Panc1 (cell line): Measurements from ENCODE around the gene LRRK1. TPM values are rescaled to one million over a fixed set of nuclear protein-coding genes. Genes with fewer than 3 reads are reported as not detected.

Experiments
- ATAC-seq: fragments of 200-7000 bp; cut with Tn5 transposase; 2 replicates; pipeline ENCODE4 v1.9.1; 2020; ENCODE audit warnings: mild to moderate bottlenecking, moderate library complexity
- BruUV-seq: library from RNA; stranded (reverse); fragments of 400-500 nt; replicated peaks from 2 replicates; lab custom pipeline; 2021; lab: Mats Ljungman, UMichigan
- CTCF ChIA-PET: fragments of 300-600 bp; sonication (Branson Sonifier 250); formaldehyde crosslinking; loops from one replicate; lab custom pipeline; 2022; ENCODE audit warnings: antibody characterized with exemption; lab: Charles Lee
- POLR2A ChIA-PET: fragments of 300-600 bp; sonication (Branson Sonifier 250); formaldehyde crosslinking; loops from one replicate; lab custom pipeline; 2022; ENCODE audit warnings: antibody characterized with exemption; lab: Charles Lee
- DNase-seq: peaks from one replicate; pipeline ENCODE4 v3.0.0-alpha.2; 2010; ENCODE audit warnings: low read depth, low spot score
- H3K27ac ChIP-seq: 2 replicates; pipeline ENCODE4 v1.5.1; 2011; ENCODE audit warnings: mild to moderate bottlenecking, low read length, inconsistent platforms
- H3K27me3 ChIP-seq: fragments of 200-500 bp; sonication (Bioruptor generic); 2 replicates; pipeline ENCODE4 v1.6.0; 2014; ENCODE audit warnings: low read length, inconsistent platforms; ENCODE audit not compliant: control insufficient read depth, insufficient read depth
- H3K36me3 ChIP-seq: fragments of 200-500 bp; sonication (Bioruptor generic); 2 replicates; pipeline ENCODE4 v1.5.1; 2014; ENCODE audit warnings: inconsistent platforms, mild to moderate bottlenecking, low read length, moderate library complexity; ENCODE audit not compliant: control insufficient read depth, insufficient read depth
- H3K4me1 ChIP-seq: 2 replicates; pipeline ENCODE4 v1.5.1; 2011; ENCODE audit warnings: inconsistent platforms, mild to moderate bottlenecking, low read length, moderate library complexity; ENCODE audit not compliant: control insufficient read depth, insufficient read depth
- H3K4me3 ChIP-seq, 2 experiments: 2 replicates each; pipeline ENCODE4 v1.5.1; 2011 to 2012; ENCODE audit warnings: low read depth in 2 of 2, low read length in 2 of 2, mild to moderate bottlenecking in 2 of 2, inconsistent platforms in 1 of 2, moderate library complexity in 1 of 2
- H3K9me3 ChIP-seq: fragments of 200-500 bp; sonication (Bioruptor generic); 2 replicates; pipeline ENCODE4 v1.5.1; 2014; ENCODE audit warnings: low read depth, mild to moderate bottlenecking, inconsistent platforms, low read length, moderate library complexity; ENCODE audit not compliant: control insufficient read depth, insufficient read depth
- POLR2AphosphoS5 ChIP-seq: IDR thresholded peaks from 2 replicates; pipeline ENCODE4 v1.6.1; 2012; ENCODE audit warnings: mild to moderate bottlenecking, low read depth, low read length, moderate library complexity
- SIN3A ChIP-seq: IDR thresholded peaks from 2 replicates; pipeline ENCODE4 v1.6.1; 2012; ENCODE audit warnings: low read depth, mild to moderate bottlenecking, low read length, moderate library complexity, borderline replicate concordance; ENCODE audit not compliant: insufficient read depth
- TCF7L2 ChIP-seq: IDR thresholded peaks from 2 replicates; pipeline ENCODE4 v1.6.1; 2011; ENCODE audit warnings: mild to moderate bottlenecking, low read depth, low read length, inconsistent platforms
- in situ Hi-C: cut with HindIII; loops from 2 replicates; pipeline ENCODE4 v1.10.0; 2016; ENCODE audit warnings: low sequenced_read_pairs, low pct_unique_long_range_greater_than_20kb
- intact Hi-C: fragments of 100-400 bp; cut with micrococcal nuclease; formaldehyde crosslinking; loops from one replicate; pipeline ENCODE4 v1.10.0; 2022; ENCODE audit not compliant: unreplicated experiment
- total RNA-seq: library from RNA; stranded (reverse); gene quantifications from one replicate; pipeline ENCODE4 v1.2.1, GENCODE V29; 2021; ENCODE audit not compliant: unreplicated experiment
- TF ChIP-seq, protein P1 (sequence below), 2 experiments: IDR thresholded peaks; 2 replicates each; pipeline ENCODE4 v1.6.1; 2011 to 2012; ENCODE audit warnings: low read depth in 2 of 2, control low read depth in 1 of 2, low read length in 1 of 2, mild to moderate bottlenecking in 1 of 2, moderate library complexity in 1 of 2; ENCODE audit not compliant: insufficient read depth in 1 of 2
- TF ChIP-seq, protein P2 (sequence below): fragments of 450-650 bp; IDR thresholded peaks from 2 replicates; pipeline ENCODE4 v1.5.1; 2017; ENCODE audit warnings: mild to moderate bottlenecking

LRRK1 gene
- total RNA-seq, 1 experiment from 2014 or later: 88.0 TPM

DNA sequence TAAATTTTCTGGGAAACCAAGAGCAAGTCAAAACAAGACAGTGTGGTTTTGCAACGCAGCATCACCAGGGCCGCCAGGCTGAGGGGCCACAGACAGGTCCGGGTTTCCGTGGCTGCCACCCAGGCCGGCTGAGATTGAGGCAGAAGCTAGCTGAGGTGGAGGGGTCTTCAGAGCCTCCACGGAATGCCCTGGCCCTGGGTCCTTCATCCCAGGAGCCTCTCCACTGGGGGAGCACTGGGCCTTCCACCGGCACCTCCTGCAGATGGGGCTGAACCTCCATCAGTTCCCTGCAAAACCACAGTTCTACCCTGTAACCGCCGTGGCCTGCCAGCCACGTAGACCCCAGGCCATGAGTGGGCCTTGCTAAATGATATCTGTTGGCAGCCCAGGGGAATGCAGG lies 180.0 kb downstream of the LRRK1 start:
- intact Hi-C loops: no loop called here
- in situ Hi-C loops: no loop called here
- no peak for ATAC-seq
- no peaks in the 10 kb centered on the region for H3K4me1 ChIP-seq
- no peaks in the 10 kb centered on the region for H3K9me3 ChIP-seq
- CTCF ChIA-PET: no interaction called here
- POLR2A ChIA-PET: no interaction called here
- DNase-seq: no peak
- H3K27ac ChIP-seq: no peak overlapping the region
- no peaks in the 10 kb centered on the region for H3K36me3 ChIP-seq
- H3K27me3 ChIP-seq: no peaks in the 10 kb centered on the region
- BruUV-seq: no TSS peak
- TF ChIP-seq, protein P1, sequence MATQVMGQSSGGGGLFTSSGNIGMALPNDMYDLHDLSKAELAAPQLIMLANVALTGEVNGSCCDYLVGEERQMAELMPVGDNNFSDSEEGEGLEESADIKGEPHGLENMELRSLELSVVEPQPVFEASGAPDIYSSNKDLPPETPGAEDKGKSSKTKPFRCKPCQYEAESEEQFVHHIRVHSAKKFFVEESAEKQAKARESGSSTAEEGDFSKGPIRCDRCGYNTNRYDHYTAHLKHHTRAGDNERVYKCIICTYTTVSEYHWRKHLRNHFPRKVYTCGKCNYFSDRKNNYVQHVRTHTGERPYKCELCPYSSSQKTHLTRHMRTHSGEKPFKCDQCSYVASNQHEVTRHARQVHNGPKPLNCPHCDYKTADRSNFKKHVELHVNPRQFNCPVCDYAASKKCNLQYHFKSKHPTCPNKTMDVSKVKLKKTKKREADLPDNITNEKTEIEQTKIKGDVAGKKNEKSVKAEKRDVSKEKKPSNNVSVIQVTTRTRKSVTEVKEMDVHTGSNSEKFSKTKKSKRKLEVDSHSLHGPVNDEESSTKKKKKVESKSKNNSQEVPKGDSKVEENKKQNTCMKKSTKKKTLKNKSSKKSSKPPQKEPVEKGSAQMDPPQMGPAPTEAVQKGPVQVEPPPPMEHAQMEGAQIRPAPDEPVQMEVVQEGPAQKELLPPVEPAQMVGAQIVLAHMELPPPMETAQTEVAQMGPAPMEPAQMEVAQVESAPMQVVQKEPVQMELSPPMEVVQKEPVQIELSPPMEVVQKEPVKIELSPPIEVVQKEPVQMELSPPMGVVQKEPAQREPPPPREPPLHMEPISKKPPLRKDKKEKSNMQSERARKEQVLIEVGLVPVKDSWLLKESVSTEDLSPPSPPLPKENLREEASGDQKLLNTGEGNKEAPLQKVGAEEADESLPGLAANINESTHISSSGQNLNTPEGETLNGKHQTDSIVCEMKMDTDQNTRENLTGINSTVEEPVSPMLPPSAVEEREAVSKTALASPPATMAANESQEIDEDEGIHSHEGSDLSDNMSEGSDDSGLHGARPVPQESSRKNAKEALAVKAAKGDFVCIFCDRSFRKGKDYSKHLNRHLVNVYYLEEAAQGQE (IDR thresholded peaks at IDR 0.05; ENCODE audit: insufficient read depth in 1 of 2, low read depth in 2 of 2, low read length in 1 of 2): no peak
- TF ChIP-seq SIN3A: no peak
- TF ChIP-seq, protein P2, sequence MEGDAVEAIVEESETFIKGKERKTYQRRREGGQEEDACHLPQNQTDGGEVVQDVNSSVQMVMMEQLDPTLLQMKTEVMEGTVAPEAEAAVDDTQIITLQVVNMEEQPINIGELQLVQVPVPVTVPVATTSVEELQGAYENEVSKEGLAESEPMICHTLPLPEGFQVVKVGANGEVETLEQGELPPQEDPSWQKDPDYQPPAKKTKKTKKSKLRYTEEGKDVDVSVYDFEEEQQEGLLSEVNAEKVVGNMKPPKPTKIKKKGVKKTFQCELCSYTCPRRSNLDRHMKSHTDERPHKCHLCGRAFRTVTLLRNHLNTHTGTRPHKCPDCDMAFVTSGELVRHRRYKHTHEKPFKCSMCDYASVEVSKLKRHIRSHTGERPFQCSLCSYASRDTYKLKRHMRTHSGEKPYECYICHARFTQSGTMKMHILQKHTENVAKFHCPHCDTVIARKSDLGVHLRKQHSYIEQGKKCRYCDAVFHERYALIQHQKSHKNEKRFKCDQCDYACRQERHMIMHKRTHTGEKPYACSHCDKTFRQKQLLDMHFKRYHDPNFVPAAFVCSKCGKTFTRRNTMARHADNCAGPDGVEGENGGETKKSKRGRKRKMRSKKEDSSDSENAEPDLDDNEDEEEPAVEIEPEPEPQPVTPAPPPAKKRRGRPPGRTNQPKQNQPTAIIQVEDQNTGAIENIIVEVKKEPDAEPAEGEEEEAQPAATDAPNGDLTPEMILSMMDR: no peak
- no peak for TF ChIP-seq POLR2AphosphoS5
- TF ChIP-seq TCF7L2: no peak
- H3K4me3 ChIP-seq: no peak overlapping the region

DNA sequence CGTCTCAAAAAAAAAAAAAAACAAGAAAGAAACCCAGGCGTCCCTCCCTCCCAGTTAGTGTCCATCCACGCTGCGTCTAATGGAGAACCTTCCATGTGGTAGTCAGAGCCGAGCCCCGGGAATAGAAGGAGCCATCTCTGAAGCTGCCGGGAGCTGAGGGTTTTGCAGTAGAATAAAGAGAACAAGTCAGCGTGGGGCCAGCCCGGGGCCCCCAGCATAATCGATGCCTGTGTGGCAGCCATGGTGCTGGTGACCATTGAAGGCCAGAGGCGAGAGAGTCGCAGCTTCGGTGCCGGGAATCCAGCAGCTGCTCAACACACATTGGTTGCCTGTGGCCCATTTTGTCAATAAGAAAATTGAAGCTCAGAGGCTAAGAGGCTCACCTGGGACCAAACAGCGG lies 181.0 kb downstream of the LRRK1 start:
- intact Hi-C loops (no loop called here), in situ Hi-C loops (no loop called here)
- no peak overlapping the region for H3K27ac ChIP-seq
- H3K4me3 ChIP-seq: no peak overlapping the region
- no peaks in the 10 kb centered on the region for H3K27me3 ChIP-seq
- no peaks in the 10 kb centered on the region for H3K9me3 ChIP-seq
- CTCF ChIA-PET: interaction anchor here (0.6 kb wide), 1 partner anchor 158 kb away, joined by 3 read pairs; no protein-coding TSS in a partner anchor
- POLR2A ChIA-PET: no interaction called here
- ATAC-seq: no peak
- H3K4me1 ChIP-seq: no peaks in the 10 kb centered on the region
- no peak for DNase-seq
- TF ChIP-seq, protein P2: no peak
- TF ChIP-seq TCF7L2: no peak
- no peak for TF ChIP-seq POLR2AphosphoS5
- H3K36me3 ChIP-seq: no peaks in the 10 kb centered on the region
- no TSS peak for BruUV-seq
